ENCODE results near the gene RTN4RL1.

The RTN4RL1 gene

GRCh38 chr17:2058586-2059546, 33.7 kb upstream of the RTN4RL1 start:
- DNase-seq, result peak; percentile 67

- no peak for DNase-seq
Observed at GRCh38 chr17:2057760-2058585, 32.8 kb upstream of the RTN4RL1 start.

GRCh38 chr17:2057175-2057759, 32.1 kb upstream of the RTN4RL1 start:
- DNase-seq, result no peak

GRCh38 chr17:2056206-2057174, 31.4 kb upstream of the RTN4RL1 start:
- DNase-seq, result peak; percentile 52

GRCh38 chr17:2055292-2056205, 30.4 kb upstream of the RTN4RL1 start:
- DNase-seq, result peak; percentile 32

GRCh38 chr17:2054512-2055291, 29.6 kb upstream of the RTN4RL1 start, which contains the start of gene HIC1:
TSS of gene HIC1 (plus strand) at chr17:2055103. CDS start at chr17:2056691, 1,588 bp downstream.
- peak; percentile 78 for DNase-seq

- DNase-seq, result no peak
Observed at GRCh38 chr17:2054262-2054511, 29.1 kb upstream of the RTN4RL1 start.

GRCh38 chr17:2053380-2054261, 28.5 kb upstream of the RTN4RL1 start:
- peak; percentile 79 for DNase-seq

- DNase-seq, result no peak
Observed at GRCh38 chr17:2051933-2052559, 26.9 kb upstream of the RTN4RL1 start.

- no peak for DNase-seq
Observed at GRCh38 chr17:2051061-2051932, 26.2 kb upstream of the RTN4RL1 start.

- peak; percentile 71 for DNase-seq
Observed at GRCh38 chr17:2050300-2051060, 25.3 kb upstream of the RTN4RL1 start.

- DNase-seq, result peak; percentile 91
Observed at GRCh38 chr17:2049333-2050299, 24.5 kb upstream of the RTN4RL1 start.

GRCh38 chr17:2048805-2049204, 23.7 kb upstream of the RTN4RL1 start:
- no peak for DNase-seq

- DNase-seq, result no peak
Observed at GRCh38 chr17:2047590-2047989, 22.5 kb upstream of the RTN4RL1 start.

GRCh38 chr17:2044263-2044894, 19.2 kb upstream of the RTN4RL1 start:
- DNase-seq, result no peak
